ENCODE measurements around the gene KDM2A.

KDM2A gene

DNA sequence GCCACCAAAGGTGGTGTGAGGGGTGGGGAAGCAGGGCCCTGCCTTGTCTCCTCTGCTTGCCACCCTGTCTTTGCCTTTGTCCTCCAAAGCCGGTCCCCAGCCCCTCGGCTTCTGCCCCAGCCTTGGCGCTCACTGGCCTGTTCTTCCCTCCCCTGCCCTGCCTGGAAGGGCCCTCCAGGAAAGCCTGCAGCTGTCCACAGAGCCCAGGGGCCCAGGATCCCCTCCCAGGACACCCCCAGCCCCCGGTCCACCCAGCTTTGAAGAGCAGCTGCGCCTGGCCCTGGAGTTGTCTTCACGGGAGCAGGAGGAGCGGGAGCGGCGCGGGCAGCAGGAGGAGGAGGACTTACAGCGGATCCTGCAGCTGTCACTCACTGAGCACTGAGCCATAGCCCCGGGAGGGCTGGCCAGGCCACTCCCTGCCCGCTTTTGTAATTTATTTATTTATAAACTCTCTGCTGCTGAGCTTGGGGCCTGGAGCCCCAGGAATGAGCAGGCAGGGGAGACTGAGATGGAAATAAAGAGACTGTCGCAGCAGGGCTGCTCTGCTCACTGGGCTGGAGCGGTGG lies 183.0 kb downstream of the KDM2A start:
- no peak for DNase-seq (ENCODE audit: low read depth in 2 of 2)

DNA sequence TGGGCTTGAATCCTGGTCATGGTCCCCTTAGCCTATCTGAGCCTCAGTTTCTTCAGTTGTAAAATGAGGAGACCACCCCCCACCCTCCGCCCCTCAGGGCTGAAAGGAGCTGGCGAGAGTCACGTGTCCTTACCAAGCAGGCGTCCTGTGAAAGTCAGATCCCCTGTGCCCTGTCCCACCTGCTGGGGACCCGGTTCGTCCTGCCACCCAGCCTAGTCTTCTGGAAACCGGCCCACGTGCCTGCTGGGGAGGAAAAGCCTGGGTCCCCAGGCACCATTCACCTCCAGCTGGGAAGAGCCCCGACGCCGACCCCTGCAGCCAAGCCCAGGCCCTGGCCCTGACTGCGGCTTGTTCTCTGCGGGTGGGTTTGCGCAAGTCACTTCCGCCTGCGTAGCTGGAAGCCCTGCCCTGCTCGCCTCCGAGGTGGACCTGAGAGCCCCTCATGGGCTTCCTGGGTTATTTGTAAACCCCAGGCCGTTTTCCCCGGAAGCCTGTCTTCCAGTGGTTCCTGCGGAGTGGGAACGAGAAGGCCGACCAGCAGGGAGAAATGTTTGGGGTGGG lies 183.6 kb downstream of the KDM2A start:
- no peak for DNase-seq (ENCODE audit: low read depth in 2 of 2)

DNA sequence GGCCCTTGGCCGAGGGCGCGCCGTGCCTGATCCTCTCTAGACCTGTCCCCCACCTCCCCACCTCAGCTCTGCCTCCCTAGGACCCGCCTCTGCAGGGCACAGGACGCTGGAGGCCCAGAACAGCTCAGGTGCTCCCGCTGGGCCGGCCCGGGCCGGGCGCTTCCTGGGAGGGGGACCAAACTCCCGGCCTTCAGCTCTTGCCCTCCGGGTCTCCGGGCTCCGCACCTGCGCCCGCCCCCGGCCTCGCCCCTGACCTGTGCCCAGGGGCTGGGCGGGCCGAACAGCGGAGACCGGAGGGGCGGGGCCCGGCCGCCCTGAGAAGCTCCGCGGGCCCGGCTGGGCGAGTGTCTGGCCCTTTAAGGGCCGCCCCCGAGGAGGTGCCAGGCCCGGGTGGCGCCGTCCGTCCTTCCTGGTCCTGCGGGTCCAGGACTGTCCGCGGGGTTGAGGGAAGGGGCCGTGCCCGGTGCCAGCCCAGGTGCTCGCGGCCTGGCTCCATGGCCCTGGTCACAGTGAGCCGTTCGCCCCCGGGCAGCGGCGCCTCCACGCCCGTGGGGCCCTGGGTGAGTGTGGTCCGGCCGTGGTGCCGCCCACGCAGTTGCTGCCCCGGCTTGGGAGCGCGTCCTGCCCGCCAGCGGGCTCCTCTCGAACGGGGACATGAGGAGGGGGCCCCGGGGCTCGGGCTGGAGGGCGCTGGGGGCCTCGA lies 184.2 kb downstream of the KDM2A start, which contains the start of gene SSH3:
TSS of gene SSH3 (plus strand) at position 399 of the 703 bp plus-strand sequence. CDS start at position 495, 96 bp downstream.
- no peak for DNase-seq (ENCODE audit: low read depth in 2 of 2)

DNA sequence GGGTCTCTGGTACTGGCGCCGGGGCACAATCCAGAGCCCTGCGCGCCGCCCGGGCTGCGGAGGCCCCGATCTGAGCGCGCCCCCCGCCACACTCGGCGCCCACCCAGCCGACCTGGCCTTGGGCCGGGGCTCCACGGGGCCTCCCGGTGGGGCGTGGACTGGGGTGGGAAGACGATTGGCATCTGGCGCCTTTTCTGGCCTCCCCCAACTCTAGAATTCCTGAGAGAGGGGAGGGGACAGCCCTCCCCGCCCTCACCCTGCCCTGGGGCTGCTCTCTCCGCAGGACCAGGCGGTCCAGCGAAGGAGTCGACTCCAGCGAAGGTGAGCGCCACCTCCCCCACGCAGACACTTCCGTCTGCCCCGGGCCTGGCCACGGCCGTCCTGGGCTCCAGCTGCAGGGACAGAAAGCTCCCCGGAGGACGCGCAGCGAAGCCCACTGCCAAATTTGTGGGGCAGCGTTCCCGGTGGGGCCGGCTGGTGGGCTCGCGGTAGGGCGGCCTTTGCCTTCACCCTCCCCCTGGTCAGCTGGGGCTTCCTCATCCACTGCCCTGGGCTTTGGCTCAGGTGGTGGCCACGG lies 184.9 kb downstream of the KDM2A start:
- DNase-seq (ENCODE audit: low read depth in 2 of 2) = no peak

- DNase-seq (ENCODE audit: low read depth in 2 of 2) = no peak
Observed at GRCh38 chr11:67304511-67305113, 185.5 kb downstream of the KDM2A start.

GRCh38 chr11:67306769-67307544 lies 187.9 kb downstream of the KDM2A start:
- no peak for DNase-seq (ENCODE audit: low read depth in 2 of 2)

DNA sequence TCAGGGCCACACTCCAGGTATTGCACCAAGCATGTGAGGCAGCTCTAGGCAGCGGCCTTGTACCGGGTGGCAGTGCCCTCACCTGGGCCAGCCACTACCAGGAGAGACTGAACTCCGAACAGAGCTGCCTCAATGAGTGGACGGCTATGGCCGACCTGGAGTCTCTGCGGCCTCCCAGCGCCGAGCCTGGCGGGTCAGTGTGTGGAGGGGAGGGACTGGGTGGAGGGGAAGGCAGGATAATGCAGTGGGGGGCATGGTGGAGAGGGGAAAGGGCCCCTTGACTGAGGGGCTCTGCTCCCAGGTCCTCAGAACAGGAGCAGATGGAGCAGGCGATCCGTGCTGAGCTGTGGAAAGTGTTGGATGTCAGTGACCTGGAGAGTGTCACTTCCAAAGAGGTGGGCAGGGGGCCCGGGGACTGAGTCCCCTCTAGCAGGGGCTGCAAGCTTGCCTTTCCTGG lies 188.5 kb downstream of the KDM2A start:
- DNase-seq (ENCODE audit: low read depth in 2 of 2) = no peak

All from stimulated activated CD8-positive, alpha-beta memory T cell treated with anti-CD3 and anti-CD28 coated beads, Interleukin-15, amount 100 ng/mL, for 4 hours (primary cell).